IPS-11a (cell line): ENCODE data around the gene DNAAF8.
"Not testable (repeated sequence)": the region's sequence is repeated elsewhere in the genome, so short reads cannot be mapped to it uniquely, and the experiment has no call there.

ENCODE experiments used
- H3K4me3 ChIP-seq: one replicate; pipeline ENCODE4 v1.5.1; 2013; ENCODE audit warnings: low read depth, low read length, control low read depth

Gene DNAAF8

GRCh38 chr16:4714996-4715395 lies 19.3 kb upstream of the DNAAF8 start:
- no peak overlapping the region for H3K4me3 ChIP-seq

- no peak overlapping the region for H3K4me3 ChIP-seq
These were observed 15.9 kb upstream of the DNAAF8 start for GRCh38 chr16:4718466-4718865.

GRCh38 chr16:4723071-4723767 lies 11.1 kb upstream of the DNAAF8 start:
- no peak overlapping the region for H3K4me3 ChIP-seq

- H3K4me3 ChIP-seq, result no peak overlapping the region
These were observed 9.6 kb upstream of the DNAAF8 start for GRCh38 chr16:4724661-4725270.

- no peak overlapping the region for H3K4me3 ChIP-seq
These were observed 7.7 kb upstream of the DNAAF8 start for GRCh38 chr16:4726616-4727015.

GRCh38 chr16:4728676-4729075 lies 5.7 kb upstream of the DNAAF8 start:
- H3K4me3 ChIP-seq, result no peak overlapping the region

GRCh38 chr16:4729876-4730275 lies 4.5 kb upstream of the DNAAF8 start:
- no peak overlapping the region for H3K4me3 ChIP-seq

GRCh38 chr16:4733211-4733742 lies 1.1 kb upstream of the DNAAF8 start:
- peak overlapping the region; percentile 92 for H3K4me3 ChIP-seq

GRCh38 chr16:4733747-4734062 lies 632 bp upstream of the DNAAF8 start:
- H3K4me3 ChIP-seq, result peak overlapping the region; percentile 92

GRCh38 chr16:4734730-4735535 lies 596 bp downstream of the DNAAF8 start:
- peak overlapping the region; percentile 92 for H3K4me3 ChIP-seq

GRCh38 chr16:4736546-4736945 lies 2.2 kb downstream of the DNAAF8 start:
- H3K4me3 ChIP-seq, result no peak overlapping the region

- H3K4me3 ChIP-seq, result no peak overlapping the region
These were observed 3.2 kb downstream of the DNAAF8 start for GRCh38 chr16:4737545-4737944.

GRCh38 chr16:4738370-4738769 lies 4.0 kb downstream of the DNAAF8 start:
- H3K4me3 ChIP-seq, result not testable (repeated sequence)

GRCh38 chr16:4743226-4743878 lies 9.0 kb downstream of the DNAAF8 start:
- H3K4me3 ChIP-seq, result no peak overlapping the region

- H3K4me3 ChIP-seq, result no peak overlapping the region
These were observed 10.4 kb downstream of the DNAAF8 start for GRCh38 chr16:4744555-4745273.

GRCh38 chr16:4745274-4745569 lies 10.9 kb downstream of the DNAAF8 start:
- H3K4me3 ChIP-seq, result no peak overlapping the region

GRCh38 chr16:4746215-4746614 lies 11.9 kb downstream of the DNAAF8 start:
- no peak overlapping the region for H3K4me3 ChIP-seq

GRCh38 chr16:4746991-4747574 lies 12.7 kb downstream of the DNAAF8 start:
- no peak overlapping the region for H3K4me3 ChIP-seq

- no peak overlapping the region for H3K4me3 ChIP-seq
These were observed 13.8 kb downstream of the DNAAF8 start for GRCh38 chr16:4747906-4748681.
